BJ (cell line): ENCODE measurements around the gene CAMK1. TPM values are rescaled to one million over a fixed set of nuclear protein-coding genes. Genes with fewer than 3 reads are reported as not detected.

Experiments used
- CTCF ChIA-PET: fragments of 350-600 bp; formaldehyde crosslinking; extraction: SDS; loops from one replicate; lab custom pipeline; 2021; ENCODE audit warnings: antibody characterized with exemption, inconsistent platforms; lab: Yijun Ruan, JAX
- POLR2A ChIA-PET: fragments of 300-600 bp; sonication (Branson Sonifier 250); formaldehyde crosslinking; extraction: SDS; loops from one replicate; lab custom pipeline; 2021; ENCODE audit warnings: antibody characterized with exemption; lab: Charles Lee
- DNase-seq: peaks from one replicate; pipeline ENCODE4 v3.0.0-alpha.2; 2011; ENCODE audit warnings: low read depth
- H3K27me3 ChIP-seq: 2 replicates; pipeline ENCODE4 v1.6.0; 2011; ENCODE audit warnings: low read length; ENCODE audit not compliant: control insufficient read depth, insufficient read depth
- H3K36me3 ChIP-seq: 2 replicates; pipeline ENCODE4 v1.5.1; 2011; ENCODE audit warnings: low read length; ENCODE audit not compliant: control insufficient read depth, insufficient read depth
- H3K4me3 ChIP-seq: 2 replicates; pipeline ENCODE4 v1.5.1; 2011; ENCODE audit warnings: low read depth, mild to moderate bottlenecking, control low read depth, low read length
- polyA plus RNA-seq: library from polyadenylated mRNA; depleted of rRNA; stranded (reverse); fragments of >200 nt; gene quantifications from 2 replicates; pipeline ENCODE4 v1.2.3, GENCODE V29; 2011
- TF ChIP-seq, protein P1 (sequence below): IDR thresholded peaks from 2 replicates; pipeline ENCODE4 v1.5.1; 2011; ENCODE audit warnings: low read depth, mild to moderate bottlenecking, control low read depth, inconsistent platforms, low read length, moderate library complexity; ENCODE audit not compliant: insufficient read depth

The CAMK1 gene
- polyA plus RNA-seq, 1 experiment: 32.6 TPM

DNA sequence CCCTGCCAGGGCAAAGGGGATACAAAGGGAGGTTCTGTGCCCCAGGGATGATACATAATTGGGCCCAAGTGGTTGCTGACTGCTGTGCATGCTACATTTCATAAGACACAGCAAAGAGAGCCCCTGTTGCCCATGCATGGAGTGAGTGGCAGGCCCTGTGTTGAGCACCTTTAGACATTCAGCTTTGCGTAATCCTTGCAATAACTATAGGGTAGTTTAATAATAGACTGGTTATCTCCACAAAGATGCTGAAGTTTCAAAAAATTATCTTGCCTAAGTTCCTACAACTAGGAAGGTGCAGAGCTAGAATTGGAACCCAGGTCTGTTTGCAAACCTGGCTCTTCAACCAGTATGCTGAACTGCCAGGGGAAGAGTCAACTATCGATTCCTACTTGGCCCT, 21.7 kb downstream of the CAMK1 start:
- ChIA-PET POLR2A (no interaction called here), CTCF (interaction anchor here (1.3 kb wide), 1 partner anchor 9 kb away, joined by 3 read pairs; no protein-coding TSS in a partner anchor)
- peaks cover 41% of the 10 kb centered on the region for H3K36me3 ChIP-seq
- no peak for DNase-seq
- no peaks in the 10 kb centered on the region for H3K27me3 ChIP-seq
- TF ChIP-seq, protein P1, sequence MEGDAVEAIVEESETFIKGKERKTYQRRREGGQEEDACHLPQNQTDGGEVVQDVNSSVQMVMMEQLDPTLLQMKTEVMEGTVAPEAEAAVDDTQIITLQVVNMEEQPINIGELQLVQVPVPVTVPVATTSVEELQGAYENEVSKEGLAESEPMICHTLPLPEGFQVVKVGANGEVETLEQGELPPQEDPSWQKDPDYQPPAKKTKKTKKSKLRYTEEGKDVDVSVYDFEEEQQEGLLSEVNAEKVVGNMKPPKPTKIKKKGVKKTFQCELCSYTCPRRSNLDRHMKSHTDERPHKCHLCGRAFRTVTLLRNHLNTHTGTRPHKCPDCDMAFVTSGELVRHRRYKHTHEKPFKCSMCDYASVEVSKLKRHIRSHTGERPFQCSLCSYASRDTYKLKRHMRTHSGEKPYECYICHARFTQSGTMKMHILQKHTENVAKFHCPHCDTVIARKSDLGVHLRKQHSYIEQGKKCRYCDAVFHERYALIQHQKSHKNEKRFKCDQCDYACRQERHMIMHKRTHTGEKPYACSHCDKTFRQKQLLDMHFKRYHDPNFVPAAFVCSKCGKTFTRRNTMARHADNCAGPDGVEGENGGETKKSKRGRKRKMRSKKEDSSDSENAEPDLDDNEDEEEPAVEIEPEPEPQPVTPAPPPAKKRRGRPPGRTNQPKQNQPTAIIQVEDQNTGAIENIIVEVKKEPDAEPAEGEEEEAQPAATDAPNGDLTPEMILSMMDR: no peak
- H3K4me3 ChIP-seq: no peak overlapping the region

GRCh38 chr3:9747267-9747666, 22.5 kb downstream of the CAMK1 start:
- TF ChIP-seq, protein P1: no peak
- Histone ChIP-seq H3K27me3 (no peaks in the 10 kb centered on the region), H3K4me3 (no peak overlapping the region), H3K36me3 (peaks cover 46% of the 10 kb centered on the region)
- no peak for DNase-seq
- CTCF ChIA-PET: interaction anchor here (1.0 kb wide), 1 partner anchor 13 kb away, joined by 3 read pairs; no protein-coding TSS in a partner anchor
- POLR2A ChIA-PET: no interaction called here

GRCh38 chr3:9746330-9746729, 23.4 kb downstream of the CAMK1 start:
- Histone ChIP-seq H3K27me3 (no peaks in the 10 kb centered on the region), H3K36me3 (peaks cover 50% of the 10 kb centered on the region), H3K4me3 (no peak overlapping the region)
- TF ChIP-seq, protein P1: no peak
- CTCF ChIA-PET: no interaction called here
- DNase-seq: no peak
- POLR2A ChIA-PET: no interaction called here

- Histone ChIP-seq H3K27me3 (no peaks in the 10 kb centered on the region), H3K4me3 (no peak overlapping the region), H3K36me3 (peaks cover 56% of the 10 kb centered on the region)
- TF ChIP-seq, protein P1: no peak
- DNase-seq: no peak
- CTCF ChIA-PET: no interaction called here
- POLR2A ChIA-PET: no interaction called here
These were observed 24.2 kb downstream of the CAMK1 start for GRCh38 chr3:9745521-9745920.

GRCh38 chr3:9744162-9744561, 25.6 kb downstream of the CAMK1 start:
- H3K36me3 ChIP-seq: peaks cover 66% of the 10 kb centered on the region
- no peaks in the 10 kb centered on the region for H3K27me3 ChIP-seq
- no peak overlapping the region for H3K4me3 ChIP-seq
- CTCF ChIA-PET: interaction anchor here (1.8 kb wide), 1 partner anchor 11 kb away, joined by 4 read pairs; no protein-coding TSS in a partner anchor
- no peak for DNase-seq
- TF ChIP-seq, protein P1: no peak
- POLR2A ChIA-PET: no interaction called here
